WTC11 (cell line): ENCODE data around the gene OR14I1. TPM values are rescaled to one million over a fixed set of nuclear protein-coding genes. Genes with fewer than 3 reads are reported as not detected.

Experiments used
- total RNA-seq: library from RNA; stranded (reverse); gene quantifications from 3 replicates; pipeline ENCODE4 v1.2.3, GENCODE V29; 2021

OR14I1 gene
- total RNA-seq, 1 experiment from 2014 or later = not detected

Other genes starting within 250 kb of the OR14I1 start
- gene OR2T3, start 229.4 kb downstream of the OR14I1 start, total RNA-seq = not detected in 3 replicates
- gene OR2T5, start 214.2 kb downstream of the OR14I1 start, total RNA-seq = not detected in 3 replicates
- gene OR2G6, start 194.7 kb downstream of the OR14I1 start, total RNA-seq = not detected in 3 replicates
- not detected in 3 replicates for gene OR2T29, start 140.0 kb downstream of the OR14I1 start, total RNA-seq
- gene OR2T34, start 128.0 kb downstream of the OR14I1 start, total RNA-seq = not detected in 3 replicates
- gene OR2T10, start 105.1 kb downstream of the OR14I1 start, total RNA-seq = not detected in 3 replicates
- gene OR2T11, start 67.7 kb downstream of the OR14I1 start, total RNA-seq = not detected in 3 replicates
- not detected in 3 replicates for gene OR2T35, start 57.5 kb downstream of the OR14I1 start, total RNA-seq
- not detected in 3 replicates for gene OR2T27, start 47.2 kb downstream of the OR14I1 start, total RNA-seq
- gene LYPD8, start 53.0 kb upstream of the OR14I1 start, total RNA-seq = not detected in 3 replicates
- 28.3 to 32.9 TPM (median 28.3 TPM) in 3 replicates for gene SH3BP5L, start 123.1 kb upstream of the OR14I1 start, total RNA-seq
- gene ZNF672, start 135.5 kb upstream of the OR14I1 start, total RNA-seq = 34.1 to 37.9 TPM (median 34.6 TPM) in 3 replicates
- 50.7 to 59.1 TPM (median 56.0 TPM) in 3 replicates for gene ZNF692, start 156.3 kb upstream of the OR14I1 start, total RNA-seq
- gene PGBD2, start 203.5 kb upstream of the OR14I1 start, total RNA-seq = 6.5 to 6.9 TPM (median 6.6 TPM) in 3 replicates